Measurements from ENCODE around the gene GRIP2.

Gene GRIP2

DNA sequence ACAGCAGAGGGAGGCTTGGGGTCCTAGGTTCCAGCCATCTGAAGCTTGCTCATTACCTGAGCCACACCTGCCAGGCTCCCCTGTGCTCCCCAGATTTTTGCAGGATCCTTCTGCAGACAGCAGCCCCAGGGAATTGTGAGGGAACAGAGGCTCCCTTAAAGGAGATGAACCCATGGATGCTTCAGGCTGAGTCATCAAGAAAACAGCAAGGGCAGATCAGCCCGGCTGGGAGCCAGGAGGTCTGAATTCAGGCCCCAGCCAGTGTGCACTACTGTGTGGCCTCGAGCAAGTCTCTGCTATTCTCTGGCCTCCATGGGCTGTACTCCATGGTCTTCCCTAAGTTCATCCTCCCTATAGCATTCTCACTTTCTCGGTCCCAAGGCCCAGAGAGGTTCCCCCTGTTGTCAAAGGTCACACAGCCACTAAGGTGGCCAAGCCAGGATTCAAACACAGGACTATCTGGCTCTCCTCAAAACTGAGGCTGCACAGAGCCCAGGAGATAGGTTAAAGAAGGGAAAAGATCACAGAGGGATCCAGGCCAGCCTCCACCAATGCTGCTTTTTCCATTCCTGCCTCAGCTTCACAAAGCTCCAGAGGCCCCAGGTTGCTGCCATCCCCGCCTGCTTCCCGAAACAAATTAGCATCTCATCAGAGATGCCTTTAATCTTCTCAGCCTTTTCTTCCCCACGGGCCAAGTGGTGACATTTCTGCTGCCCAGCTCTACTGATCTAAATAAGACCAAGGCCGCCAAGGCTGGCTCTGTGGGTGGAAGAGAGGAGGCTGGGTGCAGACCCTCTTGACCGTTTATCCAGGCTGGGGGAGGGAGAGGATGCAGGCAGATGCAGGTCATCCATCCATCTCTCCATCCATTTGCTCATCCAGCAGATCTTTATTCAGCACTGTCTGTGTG is 21.2 kb upstream of the GRIP2 start:
- no peak for DNase-seq (ENCODE audit: low read depth in 1 of 2, low spot score in 1 of 2)

DNA sequence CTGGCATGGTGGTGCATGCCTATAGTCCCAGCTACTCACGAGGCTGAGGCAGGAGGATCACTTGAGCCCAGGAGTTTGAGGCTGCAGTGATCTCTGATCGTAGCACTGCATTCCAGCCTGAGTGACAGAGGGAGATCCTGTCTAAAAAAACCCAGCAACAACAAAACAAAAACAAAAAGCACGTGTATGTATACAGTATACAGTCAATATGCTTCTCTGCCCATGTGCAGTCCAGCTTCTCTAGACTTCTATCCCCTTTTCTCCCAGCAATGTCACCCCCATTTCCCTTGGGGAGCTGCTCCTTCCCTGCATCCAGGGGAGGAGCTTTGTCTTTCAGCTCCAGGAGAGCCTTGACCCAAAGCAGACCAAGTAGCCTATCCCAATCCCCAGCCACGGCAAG is 20.0 kb upstream of the GRIP2 start:
- DNase-seq (ENCODE audit: low read depth in 1 of 2, low spot score in 1 of 2): no peak

DNA sequence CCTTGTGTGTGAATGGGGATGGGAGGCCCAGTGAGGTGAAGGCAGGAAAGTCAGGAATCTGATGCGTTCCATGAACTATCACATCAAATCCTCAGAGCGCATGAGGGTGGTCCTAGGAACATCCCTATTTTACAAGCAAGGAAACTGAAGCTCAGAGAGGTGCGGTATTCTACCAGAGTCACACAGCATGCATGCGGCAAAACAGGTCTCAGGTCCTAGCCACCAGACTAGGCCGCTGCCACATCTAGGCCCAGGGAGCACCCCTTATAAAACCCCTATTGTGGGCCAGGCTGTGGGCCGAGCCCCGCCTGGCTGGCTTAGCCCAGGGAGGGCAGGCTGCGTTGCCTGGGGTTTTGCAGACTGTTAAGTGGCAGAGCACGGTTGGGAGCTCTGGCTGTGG is 17.9 kb upstream of the GRIP2 start:
- DNase-seq (ENCODE audit: low read depth in 1 of 2, low spot score in 1 of 2): no peak

GRCh38 chr3:14555835-14556234 is 15.7 kb upstream of the GRIP2 start:
- no peak for DNase-seq (ENCODE audit: low read depth in 1 of 2, low spot score in 1 of 2)

DNA sequence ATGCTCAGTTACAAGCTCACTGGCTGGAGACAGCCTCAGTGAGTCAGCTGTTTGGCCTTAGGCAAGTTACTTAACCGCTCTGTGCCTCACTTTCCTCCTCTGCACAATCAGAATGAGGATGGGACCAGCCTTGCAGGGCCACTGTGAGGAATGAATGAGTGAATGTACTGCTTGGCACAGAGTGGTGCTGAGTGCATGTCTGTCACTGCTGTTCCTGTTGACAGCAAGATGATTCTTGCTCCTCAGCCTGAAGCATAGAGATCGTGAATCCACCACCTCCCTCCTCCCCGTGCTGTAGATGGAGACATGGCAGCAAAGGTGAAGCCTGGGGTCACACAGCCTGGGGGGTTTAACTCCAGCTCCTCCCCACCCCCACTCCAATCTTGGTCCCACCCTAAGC is 14.6 kb upstream of the GRIP2 start:
- no peak for DNase-seq (ENCODE audit: low read depth in 1 of 2, low spot score in 1 of 2)

DNA sequence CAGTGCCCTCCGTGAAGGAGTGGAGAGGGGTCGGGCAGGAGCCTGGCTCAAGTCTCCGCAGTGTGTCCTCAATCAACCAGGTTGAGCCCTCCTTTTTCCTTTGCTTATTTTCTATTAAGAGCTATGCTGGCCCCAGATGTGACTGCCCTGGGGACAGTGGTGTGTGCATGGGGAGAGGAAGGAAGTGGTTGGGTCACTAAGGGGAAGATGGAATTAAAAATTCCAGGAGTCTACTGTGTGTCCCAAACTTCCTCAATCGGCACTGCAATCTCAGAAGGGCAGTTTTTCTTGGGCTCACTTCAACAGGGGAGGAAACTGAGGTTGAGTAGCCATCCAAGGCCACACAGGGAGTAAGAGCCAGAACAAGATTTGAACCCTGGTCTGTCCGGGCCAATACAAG is 13.7 kb upstream of the GRIP2 start:
- no peak for DNase-seq (ENCODE audit: low read depth in 1 of 2, low spot score in 1 of 2)

- no peak for DNase-seq (ENCODE audit: low read depth in 1 of 2, low spot score in 1 of 2)
Measured at GRCh38 chr3:14552717-14553116, 12.6 kb upstream of the GRIP2 start.

DNA sequence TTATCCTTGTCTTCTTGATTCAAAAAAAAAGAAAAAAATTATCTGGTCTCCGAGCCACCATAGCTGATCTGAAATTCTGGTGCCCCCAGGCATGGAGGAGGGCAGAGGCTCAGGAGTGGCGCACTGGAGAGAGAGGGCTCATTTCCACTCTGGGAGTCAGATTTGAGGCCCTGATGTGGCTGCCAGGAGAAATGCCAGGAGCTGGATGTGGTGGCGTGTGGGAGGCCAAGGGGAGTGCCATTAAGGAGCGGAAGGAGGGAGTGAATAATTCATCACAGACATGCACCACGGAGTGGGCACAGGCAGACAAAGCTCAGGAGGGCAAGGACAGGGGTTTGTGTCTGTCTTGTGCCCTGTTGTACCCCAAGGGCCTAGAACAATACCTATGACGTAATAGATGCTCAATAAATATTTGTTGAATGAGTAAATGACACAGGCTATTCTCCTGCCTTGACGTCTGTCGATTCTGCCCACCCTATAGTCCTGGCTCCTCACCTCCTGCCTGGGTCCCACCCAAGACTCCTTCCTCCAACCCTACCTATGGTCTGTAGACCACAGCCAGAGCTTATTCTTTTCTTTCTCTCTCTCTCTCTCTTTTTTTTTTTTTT is 12.0 kb upstream of the GRIP2 start:
- no peak for DNase-seq (ENCODE audit: low read depth in 1 of 2, low spot score in 1 of 2)

- DNase-seq (ENCODE audit: low read depth in 1 of 2, low spot score in 1 of 2): no peak
Measured at GRCh38 chr3:14550651-14551611, 10.8 kb upstream of the GRIP2 start.

- DNase-seq (ENCODE audit: low read depth in 1 of 2, low spot score in 1 of 2): no peak
Measured at GRCh38 chr3:14550181-14550580, 10.0 kb upstream of the GRIP2 start.

- no peak for DNase-seq (ENCODE audit: low read depth in 1 of 2, low spot score in 1 of 2)
Measured at GRCh38 chr3:14549256-14549919, 9.2 kb upstream of the GRIP2 start.

GRCh38 chr3:14548321-14548729 is 8.2 kb upstream of the GRIP2 start:
- no peak for DNase-seq (ENCODE audit: low read depth in 1 of 2, low spot score in 1 of 2)

- no peak for DNase-seq (ENCODE audit: low read depth in 1 of 2, low spot score in 1 of 2)
Measured at GRCh38 chr3:14547693-14548092, 7.6 kb upstream of the GRIP2 start.

GRCh38 chr3:14546041-14546440 is 5.9 kb upstream of the GRIP2 start:
- DNase-seq (ENCODE audit: low read depth in 1 of 2, low spot score in 1 of 2): no peak

GRCh38 chr3:14545251-14545635 is 5.1 kb upstream of the GRIP2 start:
- no peak for DNase-seq (ENCODE audit: low read depth in 1 of 2, low spot score in 1 of 2)

DNA sequence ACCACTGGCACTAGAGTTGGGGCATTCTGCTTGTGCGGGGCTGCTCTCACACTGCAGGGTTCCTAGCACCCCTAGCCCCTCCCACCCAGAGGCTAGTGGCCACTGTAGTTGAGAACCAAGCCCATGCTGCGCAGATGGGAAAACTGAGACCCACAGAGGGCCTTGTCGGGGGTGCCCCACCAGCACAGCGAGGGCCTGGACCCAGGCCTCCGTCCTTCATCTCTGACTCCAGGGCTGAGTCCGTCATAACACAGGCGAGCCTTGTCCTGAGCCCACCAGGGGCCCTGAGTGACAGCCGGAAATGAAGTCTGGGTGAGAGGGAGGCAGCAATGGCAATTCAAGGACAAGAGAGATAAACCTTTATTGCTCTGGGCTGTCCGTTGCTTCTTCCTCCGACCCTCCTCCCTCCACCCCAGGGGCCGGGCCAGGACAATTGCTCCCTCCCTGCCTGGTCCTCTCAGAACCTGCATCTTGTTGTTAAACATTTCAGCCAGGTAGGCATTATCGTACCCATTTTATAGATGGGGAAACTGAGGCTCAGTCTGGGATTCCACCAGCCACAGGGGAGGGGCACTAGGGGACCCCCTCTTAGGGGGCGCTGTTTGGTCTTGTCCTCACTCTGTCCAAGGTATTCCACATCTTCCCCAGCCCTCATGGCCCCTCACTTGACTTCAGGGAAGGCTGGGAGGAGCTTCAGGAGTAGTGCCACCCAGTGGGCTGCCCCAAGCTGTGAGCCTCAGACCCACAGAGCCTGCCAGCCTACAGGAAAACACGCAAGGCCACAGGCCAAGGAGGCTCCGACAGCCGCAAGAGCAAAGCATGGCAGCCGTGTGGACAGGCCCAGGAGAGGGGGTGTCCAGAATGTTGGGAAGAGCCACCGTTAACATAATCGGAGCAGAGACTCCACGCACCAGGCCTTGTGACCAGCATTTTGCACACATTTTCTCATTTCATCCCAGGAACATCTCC is 4.4 kb upstream of the GRIP2 start:
- no peak for DNase-seq (ENCODE audit: low read depth in 1 of 2, low spot score in 1 of 2)

- DNase-seq (ENCODE audit: low read depth in 1 of 2, low spot score in 1 of 2): no peak
Measured at GRCh38 chr3:14543446-14543845, 3.3 kb upstream of the GRIP2 start.

DNA sequence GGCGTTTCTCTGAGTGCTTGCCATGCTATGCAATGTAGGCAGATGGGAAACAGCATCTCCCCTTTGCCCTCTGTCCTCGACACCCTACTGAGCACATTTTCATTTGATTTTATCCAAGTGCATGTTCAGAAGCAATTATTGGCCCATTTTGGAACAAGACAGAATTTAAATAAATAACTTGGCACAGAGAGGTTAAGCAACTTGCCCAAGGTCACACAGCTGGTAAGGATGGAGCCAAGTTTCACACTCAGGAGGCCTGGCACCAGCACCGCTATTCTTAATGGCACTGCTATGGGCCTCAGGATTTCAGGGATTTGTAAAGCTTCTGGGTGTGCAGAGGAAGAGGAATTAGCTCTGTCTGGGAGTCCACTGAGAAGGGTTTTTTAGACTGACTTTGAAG is 2.5 kb upstream of the GRIP2 start:
- DNase-seq (ENCODE audit: low read depth in 1 of 2, low spot score in 1 of 2): no peak

- no peak for DNase-seq (ENCODE audit: low read depth in 1 of 2, low spot score in 1 of 2)
Measured at GRCh38 chr3:14541646-14542045, 1.5 kb upstream of the GRIP2 start.

DNA sequence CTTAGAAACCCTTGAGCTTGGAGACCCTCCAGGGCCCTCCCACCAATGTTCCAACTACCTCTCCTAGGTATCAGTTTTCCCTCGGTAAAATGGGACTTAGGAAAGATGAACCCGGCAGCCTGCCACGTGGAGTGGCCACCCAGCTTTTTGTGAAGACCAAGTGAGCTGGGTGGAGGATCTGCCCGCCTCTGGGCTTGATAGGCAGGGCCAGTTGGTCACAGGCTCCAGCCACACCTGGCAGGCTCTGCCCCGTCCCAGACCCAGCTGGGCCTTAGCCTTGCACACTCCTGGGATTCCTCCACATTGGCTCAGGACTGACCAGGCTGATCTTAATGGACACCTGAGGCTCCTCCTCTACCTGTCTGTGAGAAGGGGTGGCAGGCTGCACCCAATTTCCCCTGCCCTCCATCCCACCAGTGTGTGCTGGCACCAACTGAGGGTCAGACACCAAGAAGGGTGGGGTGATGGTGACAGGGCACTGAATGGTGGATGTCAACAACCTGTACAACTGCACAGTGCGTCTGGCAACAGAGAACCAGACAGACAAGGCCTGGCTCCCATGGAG is 761 bp upstream of the GRIP2 start:
- no peak for DNase-seq (ENCODE audit: low read depth in 1 of 2, low spot score in 1 of 2)

All from activated T-helper 1 cell treated with anti-CD3 and anti-CD28 coated beads, Interleukin-2, amount 50 U/mL, for 16 hours (primary cell).